Stomach (tissue), 9 donors: ENCODE results near the gene EPB41. TPM values are rescaled to one million over a fixed set of nuclear protein-coding genes. Genes with fewer than 3 reads are reported as not detected.

Experiments
- DNase-seq, 2 donors: peaks; one replicate each; pipeline versions ENCODE4 v3.0.0 to v3.0.0-alpha.2; 2013 to 2019
- H3K27ac ChIP-seq, 5 donors: fragments of 200-600 bp in 4 of 5; sonication (generic) in 4 of 5; one replicate each; pipeline ENCODE4 v1.5.1; 2013 to 2019; ENCODE audit warnings: mild to moderate bottlenecking in 1 of 5, moderate library complexity in 1 of 5
- H3K27me3 ChIP-seq, 3 donors: fragments of 200-600 bp; sonication (generic); one replicate each; pipeline ENCODE4 v1.5.1; 2017 to 2019; ENCODE audit warnings: mixed run types in 1 of 3
- H3K36me3 ChIP-seq, 4 donors: fragments of 200-600 bp; sonication (generic); 1 replicate in 3 of 4; 2 replicates in 1 of 4; pipeline ENCODE4 v1.5.1; 2016 to 2019
- H3K4me1 ChIP-seq, 4 donors: fragments of 200-600 bp; sonication (generic); one replicate each; pipeline ENCODE4 v1.5.1; 2016 to 2019
- H3K4me3 ChIP-seq, 4 donors: fragments of 200-600 bp; sonication (generic) in 3 of 4; one replicate each; pipeline ENCODE4 v1.5.1; 2016 to 2019; ENCODE audit warnings: mild to moderate bottlenecking in 1 of 4
- H3K9me3 ChIP-seq, 4 donors: fragments of 200-600 bp; sonication (generic); one replicate each; pipeline ENCODE4 v1.5.1; 2016 to 2019
- EP300 ChIP-seq: sonication (generic); formaldehyde crosslinking; IDR thresholded peaks from one replicate; pipeline ENCODE4 v1.6.1; 2017; ENCODE audit warnings: antibody characterized with exemption
- POLR2A ChIP-seq, 4 donors: fragments of 450-650 bp; IDR thresholded peaks; one replicate each; pipeline ENCODE4 v1.6.1; 2016; ENCODE audit warnings: antibody characterized with exemption in 4 of 4, control low read depth in 2 of 4, mild to moderate bottlenecking in 1 of 4, moderate library complexity in 1 of 4
- POLR2AphosphoS5 ChIP-seq, 3 donors: sonication (generic); formaldehyde crosslinking; IDR thresholded peaks; one replicate each; pipeline ENCODE4 v1.6.1; 2016; ENCODE audit warnings: antibody characterized with exemption in 3 of 3
- WGBS, 5 donors: extraction: QIAGEN DNeasy Blood & Tissue Kit in 3 of 5; methylation state at CpG; one replicate each; pipeline versions ENCODE4 v1.1.5 to v1.1.7; 2013 to 2018; 5-methylcytosine and 5-hydroxymethylcytosine counted together
- intact Hi-C: fragments of 100-400 bp; cut with DNase I; formaldehyde crosslinking; loops from one replicate; pipeline ENCODE4 v1.15.1; 2023; ENCODE audit warnings: low total_unique reads
- polyA plus RNA-seq, 3 donors: library from polyadenylated mRNA; stranded (reverse); fragments of 200-250 nt; gene quantifications; one replicate each; pipeline ENCODE4 v1.2.3, GENCODE V29; 2013
- total RNA-seq, 5 donors: library from RNA; depleted of rRNA; stranded (reverse); fragments of >200 nt; gene quantifications; one replicate each; pipeline versions ENCODE4 v1.1.0 to v1.2.3, GENCODE V29; 2014 to 2016
- TF ChIP-seq, protein P1 (sequence below), 7 experiments: fragments of 450-650 bp in 4 of 7; fragments of 200-600 bp in 3 of 7; sonication (generic) in 3 of 7; IDR thresholded peaks; one replicate each; pipeline ENCODE4 v1.5.1; 2016 to 2019; ENCODE audit warnings: antibody characterized with exemption in 7 of 7, control low read depth in 2 of 7, mild to moderate bottlenecking in 1 of 7
- donor health status: healthy with polysubstance abuse.
- donor health status: Bipolar disorder and iron deficiency.
- donor health status: healthy.

Gene EPB41
- total and polyA plus RNA-seq, 8 donors, result 6.4 to 112 (median 48.1) TPM

DNA sequence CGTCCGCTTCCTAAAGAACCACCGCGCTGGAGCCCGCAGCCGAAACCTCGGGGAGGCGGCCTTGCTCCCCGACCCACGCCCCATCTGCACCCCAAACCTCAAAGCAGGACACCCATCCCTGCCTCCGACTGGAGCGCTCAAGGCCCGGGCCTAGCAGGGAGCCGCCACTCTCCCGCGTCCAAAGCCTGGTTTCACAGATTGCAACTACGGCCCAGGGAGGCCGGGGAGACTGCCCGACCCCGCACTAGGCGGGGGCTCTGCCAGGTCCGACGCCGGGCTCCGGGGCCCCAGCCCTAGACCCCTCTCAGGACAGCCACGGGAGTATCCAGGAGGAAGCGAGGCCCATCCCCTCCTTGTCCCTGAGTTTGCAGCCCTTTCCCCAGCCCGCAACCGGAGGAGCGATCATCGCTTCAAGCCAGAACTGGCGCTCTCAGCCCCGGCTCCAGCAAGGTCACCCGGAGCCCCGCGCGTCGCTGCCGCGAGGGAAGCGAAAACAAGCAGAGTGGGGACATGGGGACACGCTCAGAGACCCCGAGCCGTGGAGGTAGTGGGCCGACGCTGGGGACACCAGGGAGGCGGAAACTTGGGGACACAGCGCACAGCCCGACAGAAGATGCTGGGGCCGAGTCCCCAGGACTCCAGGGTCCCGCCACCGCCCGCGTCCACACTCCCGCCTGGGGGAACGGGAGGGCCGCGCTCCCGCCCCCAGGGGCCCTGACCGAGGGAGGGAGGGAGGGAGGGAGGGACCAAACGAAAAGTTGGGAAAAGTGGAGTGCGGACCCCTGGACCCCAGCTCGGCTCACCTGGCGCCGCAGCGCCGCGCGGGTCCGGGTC, 208.9 kb downstream of the EPB41 start:
- H3K27ac ChIP-seq, result peak overlapping the region; percentile 81 to 93 (median 88)
- H3K36me3 ChIP-seq, result peaks cover 0 to 7% (median 3%) of the 10 kb centered on the region in 4 donors
- no peaks in the 10 kb centered on the region for H3K9me3 ChIP-seq
- WGBS, 5 donors, result 4 to 15% (median 6%) methylated on average over 24 to 70 of the region's 70 CpGs
- H3K4me3 ChIP-seq, result peak overlapping the region; percentile 63 to 74 (median 68)
- TF ChIP-seq POLR2AphosphoS5 (IDR thresholded peaks at IDR 0.05), result no peak
- TF ChIP-seq, protein P1, sequence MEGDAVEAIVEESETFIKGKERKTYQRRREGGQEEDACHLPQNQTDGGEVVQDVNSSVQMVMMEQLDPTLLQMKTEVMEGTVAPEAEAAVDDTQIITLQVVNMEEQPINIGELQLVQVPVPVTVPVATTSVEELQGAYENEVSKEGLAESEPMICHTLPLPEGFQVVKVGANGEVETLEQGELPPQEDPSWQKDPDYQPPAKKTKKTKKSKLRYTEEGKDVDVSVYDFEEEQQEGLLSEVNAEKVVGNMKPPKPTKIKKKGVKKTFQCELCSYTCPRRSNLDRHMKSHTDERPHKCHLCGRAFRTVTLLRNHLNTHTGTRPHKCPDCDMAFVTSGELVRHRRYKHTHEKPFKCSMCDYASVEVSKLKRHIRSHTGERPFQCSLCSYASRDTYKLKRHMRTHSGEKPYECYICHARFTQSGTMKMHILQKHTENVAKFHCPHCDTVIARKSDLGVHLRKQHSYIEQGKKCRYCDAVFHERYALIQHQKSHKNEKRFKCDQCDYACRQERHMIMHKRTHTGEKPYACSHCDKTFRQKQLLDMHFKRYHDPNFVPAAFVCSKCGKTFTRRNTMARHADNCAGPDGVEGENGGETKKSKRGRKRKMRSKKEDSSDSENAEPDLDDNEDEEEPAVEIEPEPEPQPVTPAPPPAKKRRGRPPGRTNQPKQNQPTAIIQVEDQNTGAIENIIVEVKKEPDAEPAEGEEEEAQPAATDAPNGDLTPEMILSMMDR (IDR thresholded peaks at IDR 0.05), result no peak
- intact Hi-C loops, result loop anchor here (10.0 kb wide), 1 partner anchor 62 kb away; the partner anchor contains the start of gene SRSF4
- DNase-seq, result peak in 1 of 2 donors; percentile 64
- H3K27me3 ChIP-seq, result peaks cover 0 to 60% (median 51%) of the 10 kb centered on the region in 3 donors
- H3K4me1 ChIP-seq, result peaks cover 36 to 68% (median 47%) of the 10 kb centered on the region in 4 donors

DNA sequence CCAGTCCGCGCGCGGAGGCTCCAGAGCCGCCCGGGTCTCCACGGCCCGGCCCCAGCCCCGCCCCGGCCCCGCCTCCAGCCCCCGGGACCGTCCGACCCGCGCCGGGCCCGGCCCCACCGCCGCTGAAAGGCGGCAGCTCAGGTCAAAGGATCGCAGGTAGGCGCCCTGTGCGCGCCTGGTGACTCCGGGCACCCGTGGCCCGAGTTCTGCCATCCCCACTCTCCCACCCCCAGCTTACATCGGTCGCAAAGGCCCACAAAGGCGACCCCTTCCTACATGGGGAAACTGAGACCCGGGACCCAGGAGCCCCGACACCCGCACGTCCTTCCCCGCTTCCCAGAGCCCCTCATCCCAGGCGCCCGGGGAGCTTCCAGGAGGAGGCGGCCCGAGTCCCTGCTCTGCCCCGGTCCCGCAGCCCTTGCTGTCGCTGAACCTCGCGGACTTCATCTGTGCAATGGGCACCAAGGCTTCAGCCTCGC, 209.6 kb downstream of the EPB41 start, which contains the start of gene TMEM200B:
Gene TMEM200B, minus strand, starts transcription at position 17 of the 479 bp plus-strand sequence. CDS start 2,075 bp downstream, outside the sequence.
- Histone ChIP-seq H3K36me3 (no peaks in the 10 kb centered on the region), H3K4me3 (peak within 1 kb of the TSS; percentile 63 to 74 (median 68)), H3K4me1 (peaks cover 36 to 67% (median 47%) of the 10 kb centered on the region in 4 donors), H3K9me3 (no peaks in the 10 kb centered on the region), H3K27me3 (peaks cover 0 to 60% (median 51%) of the 10 kb centered on the region in 3 donors), H3K27ac (peak within 1 kb of the TSS; percentile 81 to 93 (median 88))
- TF ChIP-seq POLR2AphosphoS5 (IDR thresholded peaks at IDR 0.05), result no peak
- TF ChIP-seq EP300, result no peak
- TF ChIP-seq POLR2A (IDR thresholded peaks at IDR 0.05), result no peak
- DNase-seq, result peak in 1 of 2 donors; percentile 62
- 0 to 1% (median 1%) methylated on average over 3 to 46 of the region's 46 CpGs for WGBS, 5 donors
- intact Hi-C loops, result loop anchor here (10.0 kb wide), 1 partner anchor 61 kb away; the partner anchor contains the start of gene SRSF4

DNA sequence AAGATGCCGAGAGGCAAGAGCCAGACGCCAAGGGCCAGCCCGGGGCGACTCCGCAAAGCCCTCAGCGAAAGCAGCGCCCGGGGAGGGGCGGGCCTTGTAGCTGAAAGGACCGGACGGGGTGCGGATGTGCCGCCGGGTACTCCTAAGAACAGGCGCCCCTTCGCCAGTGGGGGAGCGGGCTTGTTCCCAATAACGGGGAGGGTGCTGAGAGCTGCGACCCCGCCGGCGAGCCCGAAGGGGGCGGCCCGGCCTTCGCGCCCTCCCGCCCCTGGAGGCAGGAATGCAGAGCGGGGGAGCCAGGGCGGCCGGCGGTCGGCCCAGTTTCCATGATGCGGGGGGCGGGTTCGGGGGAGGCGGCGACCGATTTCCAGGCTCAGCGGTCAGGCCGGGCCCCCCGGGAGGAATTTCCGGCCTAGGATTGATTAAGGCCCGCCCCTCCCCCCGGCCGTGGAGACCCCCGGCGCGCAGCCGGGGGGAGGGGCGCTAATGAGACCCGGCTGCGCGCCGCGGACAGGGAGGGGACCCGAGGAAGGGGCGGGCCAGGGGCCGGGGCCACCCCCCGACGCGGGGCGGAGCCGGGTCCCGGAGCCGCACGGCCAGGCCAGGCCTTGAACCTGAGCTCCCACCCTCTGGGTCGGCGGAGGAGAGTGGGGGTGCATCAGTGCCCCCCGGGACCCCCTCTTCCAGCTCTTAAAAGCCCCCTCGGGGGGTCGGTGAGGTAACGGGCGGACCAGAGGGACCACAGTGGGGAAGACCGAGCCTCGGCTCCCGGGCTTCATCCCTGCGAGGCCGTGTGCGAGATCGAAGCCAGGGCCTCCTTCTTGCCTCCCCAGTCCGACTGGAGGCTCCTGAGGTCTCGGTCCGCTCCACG, 210.2 kb downstream of the EPB41 start:
- DNase-seq, result peak; percentile 63 to 96
- H3K4me3 ChIP-seq, result peak overlapping the region; percentile 63 to 74 (median 68)
- H3K27me3 ChIP-seq, result peaks cover 0 to 62% (median 51%) of the 10 kb centered on the region in 3 donors
- intact Hi-C loops, result loop anchor here (10.0 kb wide), 1 partner anchor 60 kb away; the partner anchor contains the start of gene SRSF4
- H3K27ac ChIP-seq, result peak overlapping the region; percentile 81 to 93 (median 88)
- no peak for TF ChIP-seq EP300
- TF ChIP-seq POLR2AphosphoS5 (IDR thresholded peaks at IDR 0.05), result peak; percentile 46 to 73 (median 62)
- TF ChIP-seq, protein P1 (IDR thresholded peaks at IDR 0.05), result peak in 5 of 7 experiments; percentile 66 to 88 (median 71)
- TF ChIP-seq POLR2A (IDR thresholded peaks at IDR 0.05), result no peak
- no peaks in the 10 kb centered on the region for H3K36me3 ChIP-seq
- peaks cover 36 to 60% (median 47%) of the 10 kb centered on the region in 4 donors for H3K4me1 ChIP-seq
- H3K9me3 ChIP-seq, result no peaks in the 10 kb centered on the region
- WGBS, 5 donors, result 3 to 16% (median 4%) methylated on average over 37 to 85 of the region's 85 CpGs

DNA sequence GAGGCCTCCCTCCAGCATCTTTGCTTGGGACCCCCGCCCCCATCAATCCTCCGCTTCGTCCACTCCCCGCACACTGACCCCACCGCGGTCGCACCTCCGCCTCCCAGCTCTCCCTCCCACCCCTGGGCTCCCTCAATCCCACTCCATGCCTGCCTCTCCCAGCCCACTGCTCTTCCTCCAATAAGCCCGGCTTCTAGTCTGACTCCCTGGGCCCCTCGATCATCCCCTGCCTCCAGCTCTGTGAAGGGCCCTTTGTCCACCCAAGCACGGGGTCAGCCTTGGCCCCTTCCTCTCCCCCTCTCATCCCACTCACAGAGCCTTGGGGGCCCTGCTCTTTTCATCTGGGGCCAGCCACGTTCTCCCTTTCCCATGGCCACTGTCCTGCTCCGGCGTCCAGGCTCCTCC, 210.9 kb downstream of the EPB41 start:
- intact Hi-C loops, result loop anchor here (10.0 kb wide), 1 partner anchor 60 kb away; the partner anchor contains the start of gene SRSF4

More for the DNA sequence above, 210.9 kb downstream of the EPB41 start:
- no peaks in the 10 kb centered on the region for H3K36me3 ChIP-seq
- 60 to 70% (median 65%) methylated on average over 14 of the region's 14 CpGs for WGBS, 5 donors
- no peaks in the 10 kb centered on the region for H3K9me3 ChIP-seq
- TF ChIP-seq, protein P1 (IDR thresholded peaks at IDR 0.05), result no peak
- TF ChIP-seq POLR2AphosphoS5 (IDR thresholded peaks at IDR 0.05), result no peak
- TF ChIP-seq EP300, result no peak
- no peak for TF ChIP-seq POLR2A (IDR thresholded peaks at IDR 0.05)
- H3K27ac ChIP-seq, result peak overlapping the region; percentile 81 to 93 (median 88)
- no peak for DNase-seq
- peak overlapping the region; percentile 63 to 74 (median 68) for H3K4me3 ChIP-seq
- H3K4me1 ChIP-seq, result peaks cover 36 to 55% (median 45%) of the 10 kb centered on the region in 4 donors
- peaks cover 0 to 63% (median 51%) of the 10 kb centered on the region in 3 donors for H3K27me3 ChIP-seq
